Liver (tissue), 9 donors: ENCODE data around the gene AFM. TPM values are rescaled to one million over a fixed set of nuclear protein-coding genes. Genes with fewer than 3 reads are reported as not detected.

ENCODE experiments used
- DNase-seq: peaks from one replicate; pipeline ENCODE4 v3.0.0-alpha.2; 2017; ENCODE audit warnings: low spot score
- H3K27ac ChIP-seq, 2 donors: one replicate each; pipeline ENCODE4 v1.7.0; 2013; ENCODE audit warnings: inconsistent platforms in 2 of 2, low read length in 2 of 2, control low read depth in 1 of 2, low read depth in 1 of 2, mild to moderate bottlenecking in 1 of 2
- H3K27me3 ChIP-seq, 4 donors: one replicate each; pipeline versions ENCODE4 v1.6.1 to v1.7.0; 2013; ENCODE audit warnings: low read length in 3 of 4, inconsistent platforms in 1 of 4, mild to moderate bottlenecking in 1 of 4, moderate library complexity in 1 of 4; ENCODE audit not compliant: control insufficient read depth in 4 of 4, insufficient read depth in 4 of 4
- H3K36me3 ChIP-seq, 4 donors: one replicate each; pipeline versions ENCODE4 v1.6.1 to v1.7.0; 2013; ENCODE audit warnings: low read length in 3 of 4, mild to moderate bottlenecking in 3 of 4, low read depth in 1 of 4, moderate library complexity in 1 of 4; ENCODE audit not compliant: control insufficient read depth in 4 of 4, insufficient read depth in 3 of 4
- H3K4me1 ChIP-seq, 4 donors: one replicate each; pipeline versions ENCODE4 v1.6.1 to v1.7.0; 2013; ENCODE audit warnings: low read length in 3 of 4, mild to moderate bottlenecking in 3 of 4, moderate library complexity in 1 of 4; ENCODE audit not compliant: control insufficient read depth in 4 of 4, insufficient read depth in 4 of 4
- H3K4me3 ChIP-seq, 3 donors: one replicate each; pipeline versions ENCODE4 v1.6.1 to v1.7.0; 2013; ENCODE audit warnings: low read length in 3 of 3, control low read depth in 1 of 3, low read depth in 1 of 3, mild to moderate bottlenecking in 1 of 3
- H3K9ac ChIP-seq, 2 donors: one replicate each; pipeline ENCODE4 v1.7.0; 2013; ENCODE audit warnings: low read length in 2 of 2, mild to moderate bottlenecking in 2 of 2, moderate library complexity in 2 of 2, control low read depth in 1 of 2, low read depth in 1 of 2
- H3K9me3 ChIP-seq, 4 donors: one replicate each; pipeline versions ENCODE4 v1.6.1 to v1.7.0; 2013; ENCODE audit warnings: low read length in 3 of 4; ENCODE audit not compliant: control insufficient read depth in 4 of 4
- ATF3 ChIP-seq: IDR thresholded peaks from 2 replicates; pipeline ENCODE4 v1.6.1; 2016; ENCODE audit warnings: antibody characterized with exemption
- CTCF ChIP-seq: fragments of 150-350 bp; IDR thresholded peaks from 2 replicates; pipeline ENCODE4 v1.5.1; 2017; ENCODE audit warnings: improper control_type of control experiment, low read depth, low read length; ENCODE audit not compliant: missing input control
- EGR1 ChIP-seq, 2 donors: IDR thresholded peaks; 2 replicates each; pipeline ENCODE4 v1.6.1; 2016 to 2018; ENCODE audit warnings: antibody characterized with exemption in 2 of 2, low read depth in 2 of 2
- FOXA1 ChIP-seq: IDR thresholded peaks from 2 replicates; pipeline ENCODE4 v1.6.1; 2016; ENCODE audit warnings: antibody characterized with exemption
- FOXA2 ChIP-seq: IDR thresholded peaks from 2 replicates; pipeline ENCODE4 v1.6.1; 2016; ENCODE audit warnings: antibody characterized with exemption
- GABPA ChIP-seq, 2 donors: IDR thresholded peaks in 1 of 2; conservative IDR thresholded peaks in 1 of 2; 2 replicates each; pipeline ENCODE4 v1.6.1; 2016; ENCODE audit warnings: antibody characterized with exemption in 2 of 2, mild to moderate bottlenecking in 1 of 2, moderate library complexity in 1 of 2
- HNF4A ChIP-seq, 2 donors: conservative IDR thresholded peaks; 2 replicates each; pipeline ENCODE4 v1.6.1; 2016; ENCODE audit warnings: antibody characterized with exemption in 2 of 2, mild to moderate bottlenecking in 2 of 2
- HNF4G ChIP-seq: IDR thresholded peaks from 2 replicates; pipeline ENCODE4 v1.6.1; 2016; ENCODE audit warnings: antibody characterized with exemption
- JUND ChIP-seq, 2 donors: IDR thresholded peaks; 2 replicates each; pipeline ENCODE4 v1.6.1; 2016; ENCODE audit warnings: antibody characterized with exemption in 2 of 2
- MAX ChIP-seq: IDR thresholded peaks from 2 replicates; pipeline ENCODE4 v1.6.1; 2016; ENCODE audit warnings: antibody characterized with exemption
- NR2F2 ChIP-seq: IDR thresholded peaks from 2 replicates; pipeline ENCODE4 v1.6.1; 2016; ENCODE audit warnings: antibody characterized with exemption
- RAD21 ChIP-seq, 2 donors: IDR thresholded peaks; 2 replicates each; pipeline ENCODE4 v1.6.1; 2016; ENCODE audit warnings: antibody characterized with exemption in 2 of 2, mild to moderate bottlenecking in 2 of 2
- REST ChIP-seq: IDR thresholded peaks from 2 replicates; pipeline ENCODE4 v1.6.1; 2016; ENCODE audit warnings: antibody characterized with exemption, mild to moderate bottlenecking
- RXRA ChIP-seq, 2 donors: IDR thresholded peaks; 2 replicates each; pipeline ENCODE4 v1.6.1; 2017 to 2018; ENCODE audit warnings: antibody characterized with exemption in 2 of 2, mild to moderate bottlenecking in 1 of 2
- SP1 ChIP-seq: IDR thresholded peaks from 2 replicates; pipeline ENCODE4 v1.6.1; 2018; ENCODE audit warnings: antibody characterized with exemption, mild to moderate bottlenecking
- TAF1 ChIP-seq: conservative IDR thresholded peaks from 2 replicates; pipeline ENCODE4 v1.6.1; 2016; ENCODE audit warnings: antibody characterized with exemption, mild to moderate bottlenecking
- YY1 ChIP-seq: IDR thresholded peaks from 2 replicates; pipeline ENCODE4 v1.6.1; 2016; ENCODE audit warnings: antibody characterized with exemption, mild to moderate bottlenecking
- ZBTB33 ChIP-seq: IDR thresholded peaks from 2 replicates; pipeline ENCODE4 v1.6.1; 2016; ENCODE audit warnings: antibody characterized with exemption
- WGBS: extraction: QIAGEN DNeasy Blood & Tissue Kit; methylation state at CpG from one replicate; pipeline ENCODE4 v1.1.7; 2013; 5-methylcytosine and 5-hydroxymethylcytosine counted together
- polyA plus RNA-seq, 2 donors: library from polyadenylated mRNA; stranded (reverse) in 1 of 2; unstranded in 1 of 2; fragments of 200-250 nt in 1 of 2; fragments of >200 nt in 1 of 2; fragmentation: Nextera tagmentation in 1 of 2; extraction: Ambion mirVana in 1 of 2; gene quantifications; one replicate each; pipeline versions ENCODE4 v1.2.1 to v1.2.3, GENCODE V29; 2013 to 2015
- total RNA-seq, 2 donors: library from RNA; depleted of rRNA; stranded (reverse); fragments of >200 nt; gene quantifications; one replicate each; pipeline ENCODE4 v1.2.3, GENCODE V29; 2014
- donor health status: healthy.
- donor health status: healthy.
- donor health status: healthy.
- donor health status: healthy.
- donor health status: healthy.

The AFM gene
- total and polyA plus RNA-seq, 4 donors, result 40.1 to 274 (median 164) TPM

DNA sequence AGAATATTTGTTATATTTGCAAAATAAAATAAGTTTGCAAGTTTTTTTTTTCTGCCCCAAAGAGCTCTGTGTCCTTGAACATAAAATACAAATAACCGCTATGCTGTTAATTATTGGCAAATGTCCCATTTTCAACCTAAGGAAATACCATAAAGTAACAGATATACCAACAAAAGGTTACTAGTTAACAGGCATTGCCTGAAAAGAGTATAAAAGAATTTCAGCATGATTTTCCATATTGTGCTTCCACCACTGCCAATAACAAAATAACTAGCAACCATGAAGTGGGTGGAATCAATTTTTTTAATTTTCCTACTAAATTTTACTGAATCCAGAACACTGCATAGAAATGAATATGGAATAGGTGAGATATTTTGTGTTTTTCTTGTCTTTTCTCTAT lies 45.6 kb upstream of the AFM start, which contains the start of gene AFP:
AFP (plus strand) TSS at position 238 of the 400 bp plus-strand sequence; CDS start at position 280, 42 bp downstream.
- Histone ChIP-seq H3K4me3 (no peak within 1 kb of the TSS), H3K9me3 (no peaks in the 10 kb centered on the region), H3K9ac (no peak within 1 kb of the TSS), H3K36me3 (no peaks in the 10 kb centered on the region), H3K27me3 (no peaks in the 10 kb centered on the region), H3K4me1 (peaks cover 2 to 24% (median 14%) of the 10 kb centered on the region in 4 donors), H3K27ac (no peak within 1 kb of the TSS)
- no peak for DNase-seq
- WGBS, result 93% methylated on average over 1 of the region's 1 CpG
- TF ChIP-seq RAD21 (IDR thresholded peaks at IDR 0.05), result no peak
- TF ChIP-seq RXRA (IDR thresholded peaks at IDR 0.05), result no peak
- TF ChIP-seq YY1, result no peak
- no peak for TF ChIP-seq HNF4G
- no peak for TF ChIP-seq ZBTB33
- no peak for TF ChIP-seq MAX
- TF ChIP-seq FOXA1, result no peak
- TF ChIP-seq GABPA (IDR thresholded peaks at IDR 0.05 in 1 of 2, conservative IDR thresholded peaks at IDR 0.05 in 1 of 2), result no peak
- no peak for TF ChIP-seq NR2F2
- no peak for TF ChIP-seq JUND (IDR thresholded peaks at IDR 0.05)
- TF ChIP-seq TAF1, result no peak
- TF ChIP-seq ATF3, result no peak
- no peak for TF ChIP-seq SP1

DNA sequence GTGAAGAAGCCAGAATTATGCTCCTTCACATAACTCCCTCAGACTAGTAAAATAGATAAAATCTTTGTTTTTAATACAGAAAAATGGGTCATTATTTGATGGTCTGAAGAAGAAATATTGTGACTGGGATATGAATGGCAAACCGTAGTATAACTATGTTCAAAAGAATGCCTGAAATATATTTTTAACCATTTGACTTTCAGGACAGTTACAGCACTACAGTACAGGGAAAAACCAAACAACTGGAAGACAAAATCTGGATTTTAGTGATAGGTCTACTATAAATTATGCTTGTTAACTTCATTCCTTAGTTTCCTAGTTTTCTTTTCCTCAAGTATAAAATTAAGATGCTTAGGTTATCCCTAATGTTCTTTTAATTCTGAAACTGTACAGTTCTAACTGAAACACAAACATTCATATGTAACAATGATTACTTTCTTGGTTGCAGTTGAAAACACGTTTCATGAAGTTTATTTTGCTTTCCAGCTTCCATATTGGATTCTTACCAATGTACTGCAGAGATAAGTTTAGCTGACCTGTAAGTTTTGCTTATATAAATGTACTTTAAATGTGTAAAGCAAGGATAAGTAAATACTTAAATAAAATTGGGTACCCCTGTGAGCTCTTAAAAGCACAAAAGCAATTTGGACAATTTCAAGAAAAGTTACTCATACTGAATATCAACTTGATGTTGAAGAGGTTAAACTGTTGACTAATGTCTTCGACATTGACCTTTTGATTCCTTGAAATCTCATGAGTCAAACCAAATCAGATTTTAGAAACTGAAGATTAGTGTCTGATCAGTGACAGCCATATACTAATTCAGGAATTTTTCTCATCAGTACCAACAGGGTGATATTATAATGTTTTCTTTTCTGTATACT lies 44.6 kb upstream of the AFM start:
- Histone ChIP-seq H3K36me3 (no peaks in the 10 kb centered on the region), H3K27me3 (no peaks in the 10 kb centered on the region), H3K4me1 (peaks cover 0 to 16% (median 12%) of the 10 kb centered on the region in 4 donors), H3K4me3 (no peak overlapping the region), H3K9me3 (no peaks in the 10 kb centered on the region), H3K9ac (no peak overlapping the region), H3K27ac (no peak overlapping the region)
- no peak for TF ChIP-seq HNF4A (conservative IDR thresholded peaks at IDR 0.05)
- no peak for TF ChIP-seq RAD21 (IDR thresholded peaks at IDR 0.05)
- TF ChIP-seq GABPA (IDR thresholded peaks at IDR 0.05 in 1 of 2, conservative IDR thresholded peaks at IDR 0.05 in 1 of 2), result no peak
- no peak for TF ChIP-seq CTCF
- TF ChIP-seq ZBTB33, result no peak
- no peak for TF ChIP-seq YY1
- no peak for TF ChIP-seq FOXA1
- TF ChIP-seq FOXA2, result no peak
- TF ChIP-seq HNF4G, result no peak
- no peak for TF ChIP-seq JUND (IDR thresholded peaks at IDR 0.05)
- TF ChIP-seq EGR1 (IDR thresholded peaks at IDR 0.05; ENCODE audit: low read depth in 2 of 2), result no peak
- TF ChIP-seq SP1, result no peak
- TF ChIP-seq MAX, result no peak
- TF ChIP-seq REST, result no peak
- no peak for TF ChIP-seq TAF1
- TF ChIP-seq NR2F2, result no peak
- TF ChIP-seq ATF3, result no peak
- WGBS, result 78% methylated on average over 3 of the region's 3 CpGs
- DNase-seq, result no peak
